Stimulated activated CD8-positive, alpha-beta memory T cell treated with anti-CD3 and anti-CD28 coated beads, Interleukin-12 subunit alpha, Interleukin-12 subunit beta, amount 100 ng/mL, for 1 hour (primary cell): ENCODE results near the gene FMO4.
"Not testable (repeated sequence)": the region's sequence is repeated elsewhere in the genome, so short reads cannot be mapped to it uniquely, and the experiment has no call there.

Experiments
- DNase-seq: peaks from one replicate; pipeline ENCODE4 v3.0.0-alpha.2; 2020; ENCODE audit warnings: low read depth

The FMO4 gene

DNA sequence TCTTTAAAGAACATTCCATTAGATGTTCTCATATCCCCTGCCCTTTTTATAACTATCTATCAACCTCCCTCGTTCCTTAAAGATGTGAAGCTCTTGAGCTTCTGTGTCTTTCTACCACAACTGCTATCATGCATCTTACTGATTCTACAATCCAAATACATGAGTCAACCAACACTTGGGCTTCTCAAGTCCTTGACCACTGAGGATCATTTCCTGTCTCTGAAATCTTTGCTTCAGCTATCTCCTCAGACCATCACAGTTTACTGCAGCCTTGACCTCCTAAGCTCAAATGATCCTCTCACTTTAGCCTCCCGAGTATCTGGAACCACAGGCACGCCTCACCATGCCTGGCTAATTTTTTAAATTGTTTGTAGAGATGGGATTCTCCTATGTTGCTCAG is 75.2 kb downstream of the FMO4 start:
- DNase-seq, result no peak

DNA sequence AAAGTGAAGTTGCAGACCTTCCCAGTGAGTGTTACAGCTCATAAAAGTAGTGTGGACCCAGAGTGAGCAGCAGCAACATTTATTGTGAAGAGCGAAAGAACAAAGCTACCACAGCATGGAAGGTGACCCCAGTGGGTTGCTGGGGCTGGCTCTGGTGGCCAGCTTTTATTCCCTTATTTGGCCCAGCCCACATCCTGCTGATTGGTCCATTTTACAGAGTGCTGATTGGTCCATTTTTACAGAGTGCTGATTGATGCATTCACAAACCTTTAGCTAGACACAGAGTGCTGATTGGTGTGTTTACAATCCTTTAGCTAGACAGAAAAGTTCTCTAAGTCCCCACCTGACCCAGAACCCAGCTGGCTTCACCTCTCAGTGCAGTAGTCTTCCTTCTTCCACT is 76.8 kb downstream of the FMO4 start:
- DNase-seq, result not testable (repeated sequence)
